ENCODE measurements around the gene MIA3. TPM values are rescaled to one million over a fixed set of nuclear protein-coding genes. Genes with fewer than 3 reads are reported as not detected.

The MIA3 gene
- total and polyA plus RNA-seq, 2 donors (not counting 1 experiment from before 2014, with no cell fraction given) = 34.3 to 68.0 TPM

DNA sequence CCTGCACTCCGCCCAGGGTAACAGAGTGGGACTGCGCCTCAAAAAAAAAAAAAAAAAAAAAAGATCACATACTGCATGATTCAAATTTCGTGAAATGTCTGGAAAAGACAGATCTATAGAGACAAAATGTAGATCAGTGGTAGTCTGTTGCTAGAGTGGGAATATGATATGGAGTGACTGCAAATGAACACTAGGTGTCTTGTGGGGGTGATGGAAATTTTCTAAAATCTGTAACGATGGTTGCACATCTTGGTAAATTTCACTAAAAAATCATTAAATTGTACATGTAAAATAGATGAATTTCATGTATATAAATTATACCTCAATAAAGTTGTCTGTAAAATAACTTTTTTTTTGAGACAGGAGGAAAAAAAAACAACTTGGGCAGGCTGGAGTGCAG lies 88.9 kb downstream of the MIA3 start:
- H3K4me1 ChIP-seq (ENCODE audit: control insufficient read depth, extremely low read depth, insufficient read depth, low read length) = peaks cover 3% of the 10 kb centered on the region
- peaks cover 80% of the 10 kb centered on the region for H3K79me2 ChIP-seq (ENCODE audit: control insufficient read depth, insufficient read depth, low read length)
- H3K9ac ChIP-seq (ENCODE audit: insufficient read depth, low read length) = no peak overlapping the region
- H3K36me3 ChIP-seq (ENCODE audit: control insufficient read depth, insufficient read depth, low read length) = no peaks in the 10 kb centered on the region
- TF ChIP-seq, protein P1, sequence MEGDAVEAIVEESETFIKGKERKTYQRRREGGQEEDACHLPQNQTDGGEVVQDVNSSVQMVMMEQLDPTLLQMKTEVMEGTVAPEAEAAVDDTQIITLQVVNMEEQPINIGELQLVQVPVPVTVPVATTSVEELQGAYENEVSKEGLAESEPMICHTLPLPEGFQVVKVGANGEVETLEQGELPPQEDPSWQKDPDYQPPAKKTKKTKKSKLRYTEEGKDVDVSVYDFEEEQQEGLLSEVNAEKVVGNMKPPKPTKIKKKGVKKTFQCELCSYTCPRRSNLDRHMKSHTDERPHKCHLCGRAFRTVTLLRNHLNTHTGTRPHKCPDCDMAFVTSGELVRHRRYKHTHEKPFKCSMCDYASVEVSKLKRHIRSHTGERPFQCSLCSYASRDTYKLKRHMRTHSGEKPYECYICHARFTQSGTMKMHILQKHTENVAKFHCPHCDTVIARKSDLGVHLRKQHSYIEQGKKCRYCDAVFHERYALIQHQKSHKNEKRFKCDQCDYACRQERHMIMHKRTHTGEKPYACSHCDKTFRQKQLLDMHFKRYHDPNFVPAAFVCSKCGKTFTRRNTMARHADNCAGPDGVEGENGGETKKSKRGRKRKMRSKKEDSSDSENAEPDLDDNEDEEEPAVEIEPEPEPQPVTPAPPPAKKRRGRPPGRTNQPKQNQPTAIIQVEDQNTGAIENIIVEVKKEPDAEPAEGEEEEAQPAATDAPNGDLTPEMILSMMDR (conservative IDR thresholded peaks at IDR 0.05 in 1 of 2, IDR thresholded peaks at IDR 0.05 in 1 of 2; ENCODE audit: low read depth in 1 of 2, low read length in 2 of 2) = no peak
- TF ChIP-seq EZH2 (IDR thresholded peaks at IDR 0.05; ENCODE audit: low read length, missing control alignments) = no peak
- no peak overlapping the region for H2AFZ ChIP-seq (ENCODE audit: low read length)
- H3K4me3 ChIP-seq (replicated peaks in 1 of 4; ENCODE audit: control extremely low read depth in 1 of 4, insufficient read depth in 1 of 4, low read depth in 3 of 4, low read length in 4 of 4) = no peak overlapping the region
- no peaks in the 10 kb centered on the region for H3K9me3 ChIP-seq (ENCODE audit: control insufficient read depth, insufficient read depth, low read depth, low read length)
- no peaks in the 10 kb centered on the region for H4K20me1 ChIP-seq (ENCODE audit: control insufficient read depth, extremely low read depth, insufficient read depth, low read length)
- no peak for DNase-seq (ENCODE audit: low read depth in 2 of 2)
- no peak overlapping the region for H3K27ac ChIP-seq (ENCODE audit: insufficient read depth, low read length)
- H3K4me2 ChIP-seq (ENCODE audit: extremely low read depth, insufficient read depth, low read length) = no peak overlapping the region
- no peaks in the 10 kb centered on the region for H3K27me3 ChIP-seq (ENCODE audit: control insufficient read depth, insufficient read depth, low read length)

DNA sequence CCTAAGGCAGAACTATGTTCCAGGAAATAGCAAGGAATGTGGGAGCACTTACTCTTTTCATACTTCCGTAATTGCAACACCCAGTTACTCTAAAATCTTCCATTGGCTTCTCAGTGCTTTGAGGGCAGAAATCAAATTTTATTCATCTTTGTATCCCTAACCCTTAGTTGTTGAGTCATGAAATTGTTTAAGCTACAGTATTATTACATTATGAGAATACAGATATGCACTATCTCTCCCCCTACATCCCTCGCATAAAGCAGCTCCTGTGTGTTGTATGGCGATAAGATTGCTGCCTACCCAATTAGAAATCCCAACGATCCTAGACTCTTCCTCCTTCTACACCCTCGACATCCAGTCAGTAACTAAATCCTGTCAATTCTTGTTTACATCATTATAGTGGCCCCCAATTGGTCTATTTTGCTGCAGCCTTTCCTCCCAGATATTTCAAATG lies 91.8 kb downstream of the MIA3 start:
- Histone ChIP-seq H3K4me2 (ENCODE audit: extremely low read depth, insufficient read depth, low read length) (peak overlapping the region; percentile 92), H3K27ac (ENCODE audit: insufficient read depth, low read length) (no peak overlapping the region), H3K27me3 (ENCODE audit: control insufficient read depth, insufficient read depth, low read length) (no peaks in the 10 kb centered on the region), H3K9ac (ENCODE audit: insufficient read depth, low read length) (no peak overlapping the region), H4K20me1 (ENCODE audit: control insufficient read depth, extremely low read depth, insufficient read depth, low read length) (no peaks in the 10 kb centered on the region), H3K9me3 (ENCODE audit: control insufficient read depth, insufficient read depth, low read depth, low read length) (no peaks in the 10 kb centered on the region), H3K79me2 (ENCODE audit: control insufficient read depth, insufficient read depth, low read length) (peaks cover 82% of the 10 kb centered on the region), H3K4me1 (ENCODE audit: control insufficient read depth, extremely low read depth, insufficient read depth, low read length) (peaks cover 3% of the 10 kb centered on the region), H2AFZ (ENCODE audit: low read length) (no peak overlapping the region), H3K36me3 (ENCODE audit: control insufficient read depth, insufficient read depth, low read length) (no peaks in the 10 kb centered on the region), H3K4me3 (replicated peaks in 1 of 4; ENCODE audit: control extremely low read depth in 1 of 4, insufficient read depth in 1 of 4, low read depth in 3 of 4, low read length in 4 of 4) (peak overlapping the region in 3 of 4 experiments; percentile 72 to 99 (median 91))
- DNase-seq (ENCODE audit: low read depth in 2 of 2) = peak in 1 of 2 donors; percentile 2
- no peak for TF ChIP-seq EZH2 (IDR thresholded peaks at IDR 0.05; ENCODE audit: low read length, missing control alignments)
- TF ChIP-seq, protein P1 (conservative IDR thresholded peaks at IDR 0.05 in 1 of 2, IDR thresholded peaks at IDR 0.05 in 1 of 2; ENCODE audit: low read depth in 1 of 2, low read length in 2 of 2) = no peak

DNA sequence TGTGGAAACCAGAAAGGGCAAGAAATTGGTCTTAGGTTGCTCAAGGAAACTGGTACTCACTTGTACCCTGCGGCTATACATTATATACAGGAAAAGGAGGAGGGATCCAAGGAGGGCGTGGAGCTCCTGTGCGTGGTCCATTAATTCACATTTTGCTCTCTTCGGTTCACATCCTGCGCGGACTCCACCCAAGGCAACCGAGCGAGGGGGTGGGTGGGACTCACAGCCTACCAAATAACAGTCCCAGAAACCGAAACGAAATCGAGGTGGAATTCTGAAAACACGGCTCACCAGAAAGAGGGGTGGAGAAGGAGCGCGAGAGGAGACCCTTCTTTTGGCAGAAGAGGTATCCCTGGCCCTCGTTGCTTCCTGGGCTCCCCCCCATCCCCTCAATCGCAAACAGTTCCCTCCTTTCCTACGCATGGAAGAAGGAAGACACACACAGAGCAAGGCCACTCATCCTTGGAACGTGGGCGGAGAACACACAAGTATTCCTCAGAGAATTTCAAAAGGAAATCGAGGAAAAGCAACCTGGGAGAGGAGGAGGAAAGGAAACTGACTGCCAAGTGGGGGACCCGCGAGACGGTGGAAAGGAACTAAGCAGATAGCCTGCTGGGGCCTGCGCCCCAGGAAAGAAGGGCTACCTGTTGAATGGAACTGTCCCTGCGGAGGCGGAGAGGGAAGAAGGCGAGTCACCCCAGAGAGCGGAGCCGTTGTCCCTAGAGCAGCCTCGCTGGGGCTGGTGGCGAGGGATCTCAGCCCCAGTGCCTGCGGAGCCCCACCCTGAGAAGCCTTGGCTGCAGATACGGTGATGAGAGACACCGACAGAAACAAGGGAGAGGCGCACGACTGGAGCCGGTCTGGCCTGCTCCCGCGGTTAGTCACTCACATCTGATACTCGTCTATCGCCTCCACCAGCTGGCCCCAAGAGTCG lies 93.7 kb downstream of the MIA3 start:
- H3K9ac ChIP-seq (ENCODE audit: insufficient read depth, low read length) = peak overlapping the region; percentile 87
- DNase-seq (ENCODE audit: low read depth in 2 of 2) = peak; percentile 60 to 66
- peak overlapping the region; percentile 72 to 99 (median 94) for H3K4me3 ChIP-seq (replicated peaks in 1 of 4; ENCODE audit: control extremely low read depth in 1 of 4, insufficient read depth in 1 of 4, low read depth in 3 of 4, low read length in 4 of 4)
- peak overlapping the region; percentile 49 for H3K4me2 ChIP-seq (ENCODE audit: extremely low read depth, insufficient read depth, low read length)
- peaks cover 3% of the 10 kb centered on the region for H3K4me1 ChIP-seq (ENCODE audit: control insufficient read depth, extremely low read depth, insufficient read depth, low read length)
- H3K27me3 ChIP-seq (ENCODE audit: control insufficient read depth, insufficient read depth, low read length) = no peaks in the 10 kb centered on the region
- H3K79me2 ChIP-seq (ENCODE audit: control insufficient read depth, insufficient read depth, low read length) = peaks cover 69% of the 10 kb centered on the region
- peak overlapping the region; percentile 97 for H3K27ac ChIP-seq (ENCODE audit: insufficient read depth, low read length)
- H4K20me1 ChIP-seq (ENCODE audit: control insufficient read depth, extremely low read depth, insufficient read depth, low read length) = no peaks in the 10 kb centered on the region
- H3K9me3 ChIP-seq (ENCODE audit: control insufficient read depth, insufficient read depth, low read depth, low read length) = no peaks in the 10 kb centered on the region
- H3K36me3 ChIP-seq (ENCODE audit: control insufficient read depth, insufficient read depth, low read length) = no peaks in the 10 kb centered on the region
- TF ChIP-seq EZH2 (IDR thresholded peaks at IDR 0.05; ENCODE audit: low read length, missing control alignments) = no peak
- TF ChIP-seq, protein P1 (conservative IDR thresholded peaks at IDR 0.05 in 1 of 2, IDR thresholded peaks at IDR 0.05 in 1 of 2; ENCODE audit: low read depth in 1 of 2, low read length in 2 of 2) = no peak
- H2AFZ ChIP-seq (ENCODE audit: low read length) = peak overlapping the region; percentile 72

Measured in fibroblast of lung (primary cell).